ENCODE measurements around the gene FAM20B.

FAM20B gene

GRCh38 chr1:179048339-179049124 is 22.8 kb downstream of the FAM20B start:
- no peak for DNase-seq

DNA sequence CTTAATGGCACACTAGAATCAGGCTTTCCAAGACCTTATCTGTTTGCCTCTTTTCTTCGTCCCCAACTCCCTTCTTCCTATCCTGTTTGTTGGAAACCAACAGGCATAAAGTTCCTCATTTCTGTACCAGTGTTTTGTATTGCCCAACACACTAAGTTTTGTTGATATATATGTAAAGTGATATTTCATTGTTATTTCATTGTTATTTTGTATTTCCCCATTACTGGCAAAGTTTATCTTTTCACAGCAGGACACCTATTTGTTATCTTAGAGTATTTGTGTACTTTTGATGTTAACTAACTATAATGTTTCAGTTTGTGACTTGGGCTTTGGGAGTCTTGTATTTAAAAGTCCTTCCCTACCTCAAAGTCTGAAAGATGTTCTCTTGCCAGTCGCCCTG is 27.1 kb downstream of the FAM20B start:
- DNase-seq = no peak

DNA sequence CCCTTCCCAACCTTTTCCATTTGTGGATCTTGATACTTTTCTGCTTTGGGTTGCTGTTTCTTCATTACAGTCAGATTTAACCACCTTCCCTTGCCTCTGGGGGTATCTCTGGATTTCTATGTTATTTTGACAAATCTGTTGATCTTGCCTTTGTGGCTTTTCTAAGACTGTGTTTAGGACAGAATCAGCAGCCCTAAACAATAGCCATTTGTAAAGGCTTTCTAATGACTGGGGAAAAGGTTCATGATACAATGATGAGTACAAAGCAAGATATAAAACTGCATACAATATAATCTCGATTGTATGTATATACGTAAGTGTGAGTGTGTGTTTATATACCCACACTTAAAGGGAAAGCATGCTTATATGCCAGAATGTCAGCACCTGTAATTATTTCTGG is 27.8 kb downstream of the FAM20B start:
- no peak for DNase-seq

- DNase-seq = no peak
Measured at GRCh38 chr1:179055937-179056336, 30.2 kb downstream of the FAM20B start.

GRCh38 chr1:179058487-179059483 is 33.1 kb downstream of the FAM20B start:
- no peak for DNase-seq

DNA sequence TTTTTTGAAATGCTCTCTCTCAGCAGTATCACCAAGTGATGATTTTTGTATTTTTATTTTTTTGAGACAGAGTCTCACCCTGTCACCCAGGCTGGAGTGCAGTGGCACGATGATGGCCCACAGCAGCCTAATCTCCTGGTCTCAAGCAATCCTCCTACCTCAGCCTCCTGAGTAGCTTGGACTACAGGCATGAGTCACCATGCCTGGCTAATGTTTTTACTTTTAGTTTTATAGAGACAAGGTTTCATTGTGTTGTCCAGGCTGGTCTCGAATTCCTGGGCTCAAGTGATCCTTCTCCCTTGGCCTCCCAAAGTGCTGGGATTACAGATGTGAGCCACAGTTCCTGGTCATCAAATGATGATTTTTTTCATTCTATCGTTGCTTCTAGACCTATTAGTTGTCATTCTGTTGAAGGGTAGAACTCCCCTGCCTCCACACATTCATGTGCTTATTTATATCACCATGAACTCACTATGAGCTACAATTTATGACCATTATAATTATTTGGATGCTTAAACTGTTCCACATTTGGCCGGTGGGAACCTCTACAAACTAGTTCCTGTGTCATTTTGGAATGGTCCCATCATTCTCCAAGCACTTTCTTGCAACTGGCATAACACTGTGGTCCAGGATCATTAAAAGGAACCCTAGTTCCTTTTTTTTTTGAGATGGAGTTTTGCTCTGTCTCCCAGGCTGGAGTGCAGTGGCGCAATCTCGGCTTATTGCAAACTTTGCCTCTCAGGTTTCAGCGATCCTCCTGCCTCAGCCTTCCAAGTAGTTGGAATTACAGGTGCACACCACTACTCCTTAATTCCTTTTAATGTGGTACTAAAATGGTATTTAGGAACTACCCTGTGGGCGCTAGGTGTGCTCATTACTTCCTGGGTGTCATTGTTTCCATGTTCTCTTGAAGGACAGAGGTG is 35.9 kb downstream of the FAM20B start:
- no peak for DNase-seq

DNA sequence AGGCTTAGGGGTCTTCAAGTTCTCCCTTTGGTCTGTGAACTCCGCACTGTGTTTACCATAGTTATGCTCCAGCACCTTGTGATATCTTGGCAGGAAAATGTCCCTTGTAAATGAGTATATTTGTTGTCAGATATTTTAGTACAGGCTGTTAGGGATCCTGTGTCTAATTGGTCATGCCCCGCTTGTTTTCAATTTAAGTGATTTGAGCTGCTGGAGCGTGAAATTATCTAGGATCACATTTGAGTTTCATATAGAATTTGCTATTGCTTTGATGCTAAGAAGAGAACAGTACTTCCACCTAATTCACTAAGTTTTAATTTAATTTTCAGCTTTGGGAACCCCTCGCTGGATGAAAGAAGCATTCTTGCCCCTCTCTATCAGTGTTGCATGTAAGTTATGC is 40.8 kb downstream of the FAM20B start:
- DNase-seq = no peak

DNA sequence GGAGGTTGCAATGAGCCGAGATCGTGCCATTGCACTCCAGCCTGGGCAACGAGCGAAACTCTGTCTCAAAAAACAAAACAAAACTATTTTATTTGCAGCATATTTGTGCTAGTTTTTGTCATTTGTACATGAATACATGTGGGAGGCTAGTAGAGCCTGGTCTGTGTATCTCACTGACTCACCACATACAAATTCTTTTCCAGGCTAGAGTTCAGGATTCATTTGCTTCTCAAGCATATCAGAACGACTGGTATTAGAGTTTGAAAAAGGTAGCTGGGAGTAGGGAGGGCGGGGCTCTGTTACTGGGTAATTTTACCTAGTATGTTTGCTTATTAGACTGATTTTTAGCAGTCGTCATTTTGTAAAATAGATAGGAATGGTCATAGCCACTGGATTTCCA is 51.7 kb downstream of the FAM20B start:
- DNase-seq = no peak

DNA sequence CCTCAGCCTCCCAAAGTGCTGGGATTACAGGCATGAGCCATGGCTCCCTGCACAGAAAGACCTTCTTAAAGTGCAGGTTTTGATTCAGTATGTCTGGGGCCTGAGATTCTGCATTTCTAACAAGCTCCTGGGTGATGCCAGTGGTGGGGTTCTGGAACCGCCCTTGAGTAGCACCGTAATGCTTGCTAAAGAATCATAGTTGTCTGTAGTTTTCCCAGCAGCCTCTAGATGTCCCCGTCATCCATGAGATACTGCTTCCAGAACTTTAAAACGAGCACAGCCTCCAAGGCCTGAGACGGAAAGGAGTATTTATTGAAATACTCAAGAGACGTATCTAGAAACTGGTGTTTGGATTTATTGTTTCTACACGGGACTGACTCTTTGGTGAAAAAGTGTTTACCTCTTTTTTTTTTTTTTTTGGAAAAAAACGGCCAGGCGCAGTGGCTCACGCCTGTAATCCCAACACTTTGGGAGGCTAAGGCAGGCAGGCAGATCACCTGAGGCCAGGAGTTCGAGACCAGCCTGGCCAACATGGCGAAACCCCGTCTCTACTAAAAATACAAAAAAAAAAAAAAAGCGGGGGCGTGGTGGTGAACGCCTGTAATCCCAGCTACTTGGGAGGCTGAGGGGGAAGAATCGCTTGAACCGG is 53.5 kb downstream of the FAM20B start:
- DNase-seq = peak in 30 of 56 donors; percentile 7 to 73 (median 28)

DNA sequence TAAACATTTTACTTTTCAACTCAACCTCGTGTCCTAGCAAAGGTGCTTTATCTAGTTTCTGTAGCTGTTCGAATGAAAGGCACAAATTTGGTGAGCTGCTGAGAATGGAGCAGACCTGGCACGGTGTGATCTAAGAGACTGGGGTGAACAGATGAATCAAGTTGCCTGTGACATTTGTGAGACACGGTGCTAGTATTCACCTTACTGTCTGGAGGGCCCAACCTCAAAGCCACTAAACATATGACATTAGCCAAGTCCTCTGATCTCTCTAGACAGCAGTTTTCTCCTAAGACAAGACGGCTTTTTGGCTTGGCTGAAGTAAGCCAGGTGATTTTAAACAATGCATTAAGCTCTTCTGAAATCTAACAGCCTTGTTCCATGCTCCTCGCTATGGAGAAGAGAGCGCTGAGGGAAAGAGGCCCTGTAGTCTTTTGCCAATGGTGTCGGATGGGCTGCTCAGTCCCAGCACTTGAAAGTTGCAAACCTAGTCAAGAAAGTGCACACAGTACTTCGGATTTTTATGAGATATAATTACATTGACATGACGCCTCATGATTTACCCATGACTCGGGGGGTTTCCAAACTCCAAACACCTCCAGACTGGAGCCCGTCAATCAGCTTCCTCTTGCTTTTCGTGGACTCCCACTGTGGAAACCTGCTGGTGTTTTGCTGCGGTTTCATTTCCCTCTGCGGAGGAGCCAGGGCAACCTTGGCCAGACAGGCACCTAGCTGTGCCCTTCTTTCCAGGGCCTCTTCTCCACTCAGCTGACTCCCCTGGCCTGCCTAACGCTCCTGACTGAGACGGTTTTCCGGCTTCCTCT is 55.4 kb downstream of the FAM20B start:
- peak in 3 of 56 donors; percentile 48 to 67 (median 53) for DNase-seq

DNA sequence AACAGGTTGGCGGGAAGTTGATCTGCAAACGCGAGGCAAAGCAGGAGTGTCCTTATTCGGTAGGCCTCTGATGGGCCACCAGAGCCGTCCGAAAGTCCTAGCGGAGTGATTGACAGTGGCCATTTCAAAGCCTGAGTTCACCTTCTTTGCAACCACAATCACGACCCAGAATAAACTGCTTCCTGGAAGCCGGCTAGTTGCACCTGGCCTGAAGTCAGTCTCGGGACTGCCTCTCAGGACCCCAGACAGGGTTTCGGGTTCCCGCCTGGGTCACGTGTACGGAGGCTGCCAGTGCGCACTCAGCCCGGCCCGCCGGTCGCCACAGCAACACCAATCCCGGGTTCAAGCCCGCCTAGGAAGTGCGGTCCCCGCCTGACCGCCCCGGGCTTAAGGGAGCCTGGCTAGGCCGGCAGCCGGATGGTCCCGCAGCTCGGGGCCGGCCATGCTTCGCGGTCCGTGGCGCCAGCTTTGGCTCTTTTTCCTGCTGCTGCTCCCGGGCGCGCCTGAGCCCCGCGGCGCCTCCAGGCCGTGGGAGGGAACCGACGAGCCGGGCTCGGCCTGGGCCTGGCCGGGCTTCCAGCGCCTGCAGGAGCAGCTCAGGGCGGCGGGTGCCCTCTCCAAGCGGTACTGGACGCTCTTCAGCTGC is 56.1 kb downstream of the FAM20B start, which contains the start of gene TOR3A:
Gene TOR3A, plus strand, starts transcription at position 384 of the 646 bp plus-strand sequence. Its CDS starts 59 bp downstream, at position 443.
- peak; percentile 57 to 95 (median 87) for DNase-seq

GRCh38 chr1:179082333-179082998 is 56.8 kb downstream of the FAM20B start:
- DNase-seq = peak in 13 of 56 donors; percentile 24 to 64 (median 43)

- DNase-seq = no peak
Measured at GRCh38 chr1:179082999-179083335, 57.3 kb downstream of the FAM20B start.

DNA sequence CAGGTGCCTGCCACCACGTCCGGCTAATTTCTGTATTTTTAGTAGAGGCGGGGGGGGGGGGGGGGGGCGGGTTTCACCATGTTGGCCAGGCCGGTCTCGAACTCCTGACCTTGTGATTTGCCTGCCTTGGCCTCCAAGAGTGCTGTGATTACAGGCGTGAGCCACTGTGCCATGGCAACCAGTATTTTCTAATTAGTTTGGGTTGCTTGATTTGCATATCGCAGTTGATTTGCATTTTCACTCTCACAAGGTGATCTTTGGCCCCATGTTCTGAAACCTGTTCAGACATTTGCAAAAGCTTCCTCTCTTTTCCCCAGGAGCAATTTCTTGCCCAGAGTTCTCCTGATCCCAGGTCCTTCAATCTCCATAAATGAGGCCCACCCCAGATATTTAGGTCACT is 57.8 kb downstream of the FAM20B start:
- DNase-seq = no peak

- no peak for DNase-seq
Measured at GRCh38 chr1:179087665-179088064, 62.0 kb downstream of the FAM20B start.

GRCh38 chr1:179089827-179090482 is 64.3 kb downstream of the FAM20B start:
- DNase-seq = no peak

DNA sequence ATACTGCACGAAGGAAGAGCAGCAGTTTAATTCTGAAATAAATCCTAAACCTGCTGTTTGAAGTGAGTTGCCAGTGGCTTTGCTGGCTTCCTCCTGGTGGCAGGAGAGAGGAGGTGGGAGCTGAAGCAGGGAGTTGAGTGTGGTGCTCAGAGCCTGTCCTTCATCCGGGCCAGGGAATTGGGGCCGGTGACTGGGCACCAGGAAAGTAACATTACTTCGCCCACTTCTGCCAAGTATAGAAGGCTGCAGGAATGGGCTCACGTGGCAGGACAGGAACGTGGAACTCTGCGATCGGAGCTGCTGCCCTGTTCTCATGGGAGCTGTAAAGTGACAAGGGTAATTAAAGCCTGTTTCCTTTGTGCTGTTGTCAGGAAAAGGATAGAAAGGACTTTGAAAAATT is 64.8 kb downstream of the FAM20B start:
- no peak for DNase-seq

- DNase-seq = no peak
Measured at GRCh38 chr1:179090923-179091322, 65.2 kb downstream of the FAM20B start.
